H9 (cell line): ENCODE data around the gene COTL1. TPM values are rescaled to one million over a fixed set of nuclear protein-coding genes. Genes with fewer than 3 reads are reported as not detected.

Experiments
- DNase-seq: peaks from one replicate; pipeline ENCODE4 v3.0.0-alpha.2; 2017
- H2AFZ ChIP-seq: one replicate; pipeline ENCODE4 v1.6.1; 2013; ENCODE audit warnings: mild to moderate bottlenecking, low read length, control low read depth, moderate library complexity
- H2AK5ac ChIP-seq: 2 replicates; pipeline ENCODE4 v1.6.1; 2013; ENCODE audit warnings: low read length, control low read depth, mixed read lengths; ENCODE audit not compliant: insufficient read length
- H2BK120ac ChIP-seq: one replicate; pipeline ENCODE4 v1.6.1; 2013; ENCODE audit warnings: low read depth, mild to moderate bottlenecking, low read length, control low read depth, inconsistent platforms; ENCODE audit not compliant: poor library complexity, severe bottlenecking
- H2BK12ac ChIP-seq: 2 replicates; pipeline ENCODE4 v1.6.1; 2013; ENCODE audit warnings: low read length, control low read depth, mixed read lengths, low read depth; ENCODE audit not compliant: insufficient read length
- H2BK15ac ChIP-seq: 2 replicates; pipeline ENCODE4 v1.6.1; 2013; ENCODE audit warnings: low read depth, low read length, control low read depth
- H2BK20ac ChIP-seq: one replicate; pipeline ENCODE4 v1.6.1; 2013; ENCODE audit warnings: low read depth, mild to moderate bottlenecking, low read length, control low read depth, inconsistent platforms; ENCODE audit not compliant: poor library complexity, severe bottlenecking
- H2BK5ac ChIP-seq: 2 replicates; pipeline ENCODE4 v1.6.1; 2013; ENCODE audit warnings: low read length, control low read depth, mixed read lengths; ENCODE audit not compliant: insufficient read length
- H3K14ac ChIP-seq: 2 replicates; pipeline ENCODE4 v1.6.1; 2013; ENCODE audit warnings: low read length, control low read depth; ENCODE audit not compliant: insufficient read depth
- H3K18ac ChIP-seq: 2 replicates; pipeline ENCODE4 v1.6.1; 2013; ENCODE audit warnings: low read depth, mild to moderate bottlenecking, mixed read lengths, low read length, control low read depth; ENCODE audit not compliant: insufficient read length
- H3K23ac ChIP-seq: 2 replicates; pipeline ENCODE4 v1.6.1; 2013; ENCODE audit warnings: low read length, control low read depth, mixed read lengths, low read depth; ENCODE audit not compliant: insufficient read length
- H3K23me2 ChIP-seq: 2 replicates; pipeline ENCODE4 v1.6.1; 2013; ENCODE audit warnings: low read depth, mild to moderate bottlenecking, mixed read lengths, low read length, control low read depth; ENCODE audit not compliant: insufficient read length, poor library complexity, severe bottlenecking
- H3K27ac ChIP-seq: 2 replicates; pipeline ENCODE4 v1.5.1; 2013; ENCODE audit warnings: low read length, control low read depth, mixed read lengths, low read depth; ENCODE audit not compliant: insufficient read length
- H3K27me3 ChIP-seq: 2 replicates; pipeline ENCODE4 v1.6.1; 2013; ENCODE audit warnings: low read length, control low read depth, inconsistent platforms; ENCODE audit not compliant: insufficient read depth
- H3K4ac ChIP-seq: 2 replicates; pipeline ENCODE4 v1.6.1; 2013; ENCODE audit warnings: low read depth, mild to moderate bottlenecking, control low read depth, inconsistent platforms, low read length, moderate library complexity
- H3K4me1 ChIP-seq: 2 replicates; pipeline ENCODE4 v1.6.1; 2013; ENCODE audit warnings: low read length, control low read depth, inconsistent platforms; ENCODE audit not compliant: insufficient read depth
- H3K4me2 ChIP-seq: 2 replicates; pipeline ENCODE4 v1.6.1; 2013; ENCODE audit warnings: low read length, control low read depth, mixed read lengths; ENCODE audit not compliant: insufficient read length, insufficient read depth
- H3K56ac ChIP-seq: 2 replicates; pipeline ENCODE4 v1.6.1; 2013; ENCODE audit warnings: low read depth, mild to moderate bottlenecking, mixed read lengths, low read length, control low read depth; ENCODE audit not compliant: insufficient read length
- H3K79me1 ChIP-seq: 2 replicates; pipeline ENCODE4 v1.6.1; 2013; ENCODE audit warnings: low read depth, mild to moderate bottlenecking, moderate library complexity, low read length, control low read depth, inconsistent platforms; ENCODE audit not compliant: insufficient read depth, poor library complexity, severe bottlenecking
- H3K79me2 ChIP-seq: 2 replicates; pipeline ENCODE4 v1.6.1; 2013; ENCODE audit warnings: low read length, control low read depth, inconsistent platforms; ENCODE audit not compliant: insufficient read depth
- H3K9ac ChIP-seq: 2 replicates; pipeline ENCODE4 v1.6.1; 2013; ENCODE audit warnings: low read length, control low read depth, mixed read lengths; ENCODE audit not compliant: insufficient read length; ENCODE audit errors: extremely low read depth
- H3K9me3 ChIP-seq: one replicate; pipeline ENCODE4 v1.6.1; 2013; ENCODE audit warnings: low read depth, low read length, inconsistent platforms; ENCODE audit not compliant: control insufficient read depth
- H3T11ph ChIP-seq: one replicate; pipeline ENCODE4 v1.6.1; 2013; ENCODE audit warnings: mild to moderate bottlenecking, low read length, control low read depth, inconsistent platforms
- H4K20me1 ChIP-seq: one replicate; pipeline ENCODE4 v1.6.1; 2013; ENCODE audit not compliant: control insufficient read depth, insufficient read length, insufficient read depth
- H4K5ac ChIP-seq: 2 replicates; pipeline ENCODE4 v1.6.1; 2013; ENCODE audit warnings: low read depth, mild to moderate bottlenecking, mixed read lengths, low read length, control low read depth; ENCODE audit not compliant: insufficient read length
- H4K8ac ChIP-seq: replicated peaks from 2 replicates; pipeline ENCODE4 v1.6.1; 2013; ENCODE audit warnings: low read length, control low read depth, mixed read lengths, low read depth; ENCODE audit not compliant: insufficient read length
- H4K91ac ChIP-seq: 2 replicates; pipeline ENCODE4 v1.6.1; 2013; ENCODE audit warnings: low read depth, mild to moderate bottlenecking, moderate library complexity, mixed read lengths, low read length, control low read depth; ENCODE audit not compliant: insufficient read length
- H3K27ac Mint-ChIP-seq, 3 experiments: 2 replicates in 2 of 3; 3 replicates in 1 of 3; pipeline ENCODE4 v1.8.0; 2020 to 2021; ENCODE audit warnings: mixed read lengths in 3 of 3, mild to moderate bottlenecking in 1 of 3, moderate library complexity in 1 of 3
- H3K27me3 Mint-ChIP-seq: 2 replicates; pipeline ENCODE4 v1.8.0; 2021; ENCODE audit warnings: low read depth, mild to moderate bottlenecking, moderate library complexity, mixed read lengths
- H3K36me3 Mint-ChIP-seq, 3 experiments: 2 replicates in 2 of 3; 3 replicates in 1 of 3; pipeline ENCODE4 v1.8.0; 2020 to 2021; ENCODE audit warnings: low read depth in 3 of 3, mixed read lengths in 3 of 3; ENCODE audit not compliant: insufficient read depth in 1 of 3
- H3K4me1 Mint-ChIP-seq, 2 experiments: 2 replicates each; pipeline ENCODE4 v1.8.0; 2020; ENCODE audit warnings: mixed read lengths in 2 of 2
- H3K4me3 Mint-ChIP-seq, 2 experiments: 2 replicates in 1 of 2; 3 replicates in 1 of 2; pipeline ENCODE4 v1.8.0; 2020 to 2021; ENCODE audit warnings: mild to moderate bottlenecking in 2 of 2, mixed read lengths in 2 of 2, moderate library complexity in 1 of 2
- H3K9me3 Mint-ChIP-seq, 2 experiments: 2 replicates in 1 of 2; 3 replicates in 1 of 2; pipeline ENCODE4 v1.8.0; 2020; ENCODE audit warnings: mild to moderate bottlenecking in 2 of 2, mixed read lengths in 2 of 2, moderate library complexity in 1 of 2
- CTCF ChIP-seq: fragments of 200-600 bp; sonication (generic); conservative IDR thresholded peaks from 3 replicates; pipeline ENCODE4 v1.8.0; 2021; ENCODE audit warnings: antibody characterized with exemption, mild to moderate bottlenecking
- WGBS: extraction: QIAGEN DNeasy Blood & Tissue Kit; methylation state at CpG from one replicate; pipeline ENCODE4 v1.1.7; 2013; ENCODE audit warnings: missing lambda C conversion rate, low lambda C conversion rate, mixed read lengths; ENCODE audit not compliant: insufficient read length; ENCODE audit errors: extremely low coverage; 5-methylcytosine and 5-hydroxymethylcytosine counted together
- total RNA-seq: library from RNA; stranded (reverse); gene quantifications from 2 replicates; pipeline ENCODE4 v1.2.1, GENCODE V29; 2021

Gene COTL1
- total RNA-seq, 1 experiment from 2014 or later = 81.4 TPM

GRCh38 chr16:84629580-84629979, 11.7 kb upstream of the COTL1 start:
- Histone ChIP-seq H4K20me1 (no peaks in the 10 kb centered on the region), H2BK12ac (no peak overlapping the region), H4K5ac (peak overlapping the region; percentile 58), H3T11ph (no peak overlapping the region), H3K27me3 (no peaks in the 10 kb centered on the region), H2AFZ (peak overlapping the region; percentile 85), H2BK15ac (no peak overlapping the region), H3K79me2 (no peaks in the 10 kb centered on the region), H3K79me1 (no peaks in the 10 kb centered on the region), H3K9ac (peak overlapping the region; percentile 31), H4K8ac (peak overlapping the region; percentile 98), H3K4me2 (no peak overlapping the region), H3K4me1 (no peaks in the 10 kb centered on the region; the same call in 1 of the 2 replicates), H3K18ac (peak overlapping the region; percentile 63), H3K27ac (no peak overlapping the region), H3K23me2 (no peaks in the 10 kb centered on the region), H2AK5ac (no peak overlapping the region), H2BK120ac (no peak overlapping the region), H3K56ac (no peak overlapping the region), H3K4ac (no peak overlapping the region), H3K14ac (peak overlapping the region; percentile 45; the same call in 1 of the 2 replicates), H3K9me3 (no peaks in the 10 kb centered on the region), H2BK20ac (no peak overlapping the region), H4K91ac (no peak overlapping the region), H2BK5ac (no peak overlapping the region), H3K23ac (no peak overlapping the region)
- whole genome bisulfite sequencing = no CpG with 5 or more reads among the region's 10 CpGs
- Mint-ChIP-seq H3K4me3 (no peak overlapping the region), H3K9me3 (no peaks in the 10 kb centered on the region), H3K27me3 (no peaks in the 10 kb centered on the region; the same call in 1 of the 2 replicates), H3K36me3 (no peaks in the 10 kb centered on the region), H3K4me1 (peaks cover 7 to 20% of the 10 kb centered on the region in 2 experiments), H3K27ac (no peak overlapping the region)
- no peak for DNase-seq
- TF ChIP-seq CTCF = no peak
